GM21576 (cell line): Measurements from ENCODE around the gene TBX6.
"Not testable (repeated sequence)": the region's sequence is repeated elsewhere in the genome, so short reads cannot be mapped to it uniquely, and the experiment has no call there.

ENCODE experiments used
- ATAC-seq: cut with Tn5 transposase; IDR thresholded peaks from one replicate; pipeline ENCODE4 v1.9.1; 2021; ENCODE audit warnings: mild to moderate bottlenecking, moderate library complexity; ENCODE audit not compliant: unreplicated experiment

Gene TBX6

GRCh38 chr16:30091474-30092372 is at the start of gene TBX6:
Gene TBX6 (minus strand): TSS chr16:30091924. CDS start chr16:30091193, 731 bp downstream.
- peak; percentile 50 for ATAC-seq

GRCh38 chr16:30139583-30140481 is 48.1 kb upstream of the TBX6 start:
- no peak for ATAC-seq

- no peak for ATAC-seq
Measured at GRCh38 chr16:30137897-30138296, 46.2 kb upstream of the TBX6 start.

- ATAC-seq, result no peak
Measured at GRCh38 chr16:30136971-30137605, 45.4 kb upstream of the TBX6 start.

GRCh38 chr16:30132591-30132990 is 40.9 kb upstream of the TBX6 start:
- no peak for ATAC-seq

GRCh38 chr16:30131869-30132475 is 40.2 kb upstream of the TBX6 start:
- no peak for ATAC-seq

GRCh38 chr16:30127993-30128392 is 36.3 kb upstream of the TBX6 start:
- no peak for ATAC-seq

- not testable (repeated sequence) for ATAC-seq
Measured at GRCh38 chr16:30125690-30126089, 34.0 kb upstream of the TBX6 start.

- ATAC-seq, result no peak
Measured at GRCh38 chr16:30124985-30125379, 33.3 kb upstream of the TBX6 start.

GRCh38 chr16:30122604-30123160 is 31.0 kb upstream of the TBX6 start:
- ATAC-seq, result no peak

GRCh38 chr16:30121741-30122571 is 30.2 kb upstream of the TBX6 start:
- no peak for ATAC-seq

GRCh38 chr16:30120340-30121105 is 28.8 kb upstream of the TBX6 start:
- ATAC-seq, result no peak

- no peak for ATAC-seq
Measured at GRCh38 chr16:30119428-30119827, 27.7 kb upstream of the TBX6 start.

GRCh38 chr16:30117768-30118167 is 26.0 kb upstream of the TBX6 start:
- no peak for ATAC-seq

- ATAC-seq, result no peak
Measured at GRCh38 chr16:30116291-30117207, 24.8 kb upstream of the TBX6 start.

GRCh38 chr16:30115238-30115637 is 23.5 kb upstream of the TBX6 start:
- ATAC-seq, result no peak

GRCh38 chr16:30114833-30115232 is 23.1 kb upstream of the TBX6 start:
- ATAC-seq, result not testable (repeated sequence)

GRCh38 chr16:30114411-30114810 is 22.7 kb upstream of the TBX6 start:
- no peak for ATAC-seq
